Neural progenitor cell (in vitro differentiated cells): Measurements from ENCODE around the gene GFOD2. TPM values are rescaled to one million over a fixed set of nuclear protein-coding genes. Genes with fewer than 3 reads are reported as not detected.

Experiments used
- DNase-seq: peaks from one replicate; pipeline ENCODE4 v3.0.0-alpha.2; 2016; ENCODE audit warnings: low spot score
- H2AFZ ChIP-seq: fragments of 200-600 bp; sonication (generic); replicated peaks from 2 replicates; pipeline ENCODE4 v1.6.1; 2016; ENCODE audit warnings: antibody characterized with exemption
- H3F3A ChIP-seq: fragments of 200-600 bp; sonication (generic); 2 replicates; pipeline ENCODE4 v1.6.1; 2016; ENCODE audit warnings: antibody characterized with exemption, low read depth
- H3K27ac ChIP-seq: fragments of 200-600 bp; sonication (generic); 2 replicates; pipeline ENCODE4 v1.5.1; 2016; ENCODE audit warnings: mild to moderate bottlenecking
- H3K27me3 ChIP-seq: fragments of 200-600 bp; sonication (generic); 2 replicates; pipeline ENCODE4 v1.6.1; 2016; ENCODE audit warnings: mild to moderate bottlenecking, moderate library complexity
- H3K36me3 ChIP-seq: fragments of 200-600 bp; sonication (generic); 2 replicates; pipeline ENCODE4 v1.5.1; 2016
- H3K4me1 ChIP-seq: fragments of 200-600 bp; sonication (generic); 2 replicates; pipeline ENCODE4 v1.6.1; 2016; ENCODE audit warnings: mixed run types
- H3K4me2 ChIP-seq: fragments of 200-600 bp; sonication (generic); 2 replicates; pipeline ENCODE4 v1.6.1; 2016
- H3K4me3 ChIP-seq: fragments of 200-600 bp; sonication (generic); 2 replicates; pipeline ENCODE4 v1.5.1; 2016
- H3K79me2 ChIP-seq: fragments of 200-600 bp; sonication (generic); 2 replicates; pipeline ENCODE4 v1.6.1; 2016; ENCODE audit warnings: low read depth
- H3K9ac ChIP-seq: fragments of 200-600 bp; sonication (generic); 2 replicates; pipeline ENCODE4 v1.6.1; 2016
- H3K9me3 ChIP-seq: fragments of 200-600 bp; sonication (generic); 2 replicates; pipeline ENCODE4 v1.5.1; 2016; ENCODE audit warnings: low read depth
- H4K20me1 ChIP-seq: fragments of 200-600 bp; sonication (generic); 2 replicates; pipeline ENCODE4 v1.6.1; 2016; ENCODE audit warnings: low read depth
- H3K27ac Mint-ChIP-seq: 3 replicates; pipeline ENCODE4 v1.8.0; 2021; ENCODE audit warnings: mixed read lengths
- H3K27me3 Mint-ChIP-seq: 2 replicates; pipeline ENCODE4 v1.8.0; 2022; ENCODE audit warnings: low read depth, mild to moderate bottlenecking, inconsistent platforms, moderate library complexity, mixed read lengths; ENCODE audit not compliant: insufficient read depth
- H3K36me3 Mint-ChIP-seq: 3 replicates; pipeline ENCODE4 v1.8.0; 2021; ENCODE audit warnings: mixed read lengths
- H3K4me1 Mint-ChIP-seq: 3 replicates; pipeline ENCODE4 v1.8.0; 2021; ENCODE audit warnings: mixed read lengths
- H3K4me3 Mint-ChIP-seq: 3 replicates; pipeline ENCODE4 v1.8.0; 2021; ENCODE audit warnings: mild to moderate bottlenecking, moderate library complexity, mixed read lengths
- H3K9me3 Mint-ChIP-seq: 3 replicates; pipeline ENCODE4 v1.8.0; 2020; ENCODE audit warnings: mixed read lengths
- CTCF ChIP-seq: fragments of 200-600 bp; sonication (generic); IDR thresholded peaks from 2 replicates; pipeline ENCODE4 v1.5.1; 2017; ENCODE audit warnings: antibody characterized with exemption, mild to moderate bottlenecking
- EZH2 ChIP-seq: fragments of 200-600 bp; sonication (generic); IDR thresholded peaks from 2 replicates; pipeline ENCODE4 v1.6.1; 2017; ENCODE audit warnings: antibody characterized with exemption, mild to moderate bottlenecking, moderate library complexity
- EZH2phosphoT487 ChIP-seq: fragments of 200-600 bp; sonication (generic); IDR thresholded peaks from 2 replicates; pipeline ENCODE4 v1.6.1; 2017; ENCODE audit warnings: antibody characterized with exemption
- total RNA-seq: library from RNA; depleted of rRNA; stranded (reverse); fragments of >200 nt; gene quantifications from 2 replicates; pipeline ENCODE4 v1.2.3, GENCODE V29; 2015; ENCODE audit warnings: low replicate concordance

GFOD2 gene
- total RNA-seq, 1 donor from 2014 or later: 13.2 TPM

GRCh38 chr16:67718668-67719047, 458 bp downstream of the GFOD2 start:
- Histone ChIP-seq H3K79me2 (peaks cover 52% of the 10 kb centered on the region), H3K27me3 (no peaks in the 10 kb centered on the region), H3K36me3 (no peaks in the 10 kb centered on the region), H2AFZ (peak overlapping the region; percentile 57), H3K4me3 (peak overlapping the region; percentile 79), H3K9me3 (no peaks in the 10 kb centered on the region), H3F3A (peaks cover 12% of the 10 kb centered on the region), H4K20me1 (peaks cover 34% of the 10 kb centered on the region), H3K27ac (no peak overlapping the region), H3K4me2 (peak overlapping the region; percentile 91), H3K4me1 (peaks cover 6% of the 10 kb centered on the region), H3K9ac (peak overlapping the region; percentile 48)
- Mint-ChIP-seq H3K4me1 (peaks cover 24% of the 10 kb centered on the region), H3K9me3 (no peaks in the 10 kb centered on the region), H3K36me3 (peaks cover 5% of the 10 kb centered on the region), H3K27ac (no peak overlapping the region), H3K27me3 (peaks cover 4% of the 10 kb centered on the region), H3K4me3 (peak overlapping the region; percentile 96)
- no peak for DNase-seq
- TF ChIP-seq EZH2 (no peak), CTCF (no peak), EZH2phosphoT487 (no peak)

GRCh38 chr16:67716097-67716496, 3.0 kb downstream of the GFOD2 start:
- Histone ChIP-seq H3K79me2 (peaks cover 66% of the 10 kb centered on the region), H4K20me1 (peaks cover 41% of the 10 kb centered on the region), H3K4me2 (no peak overlapping the region), H3K9ac (no peak overlapping the region), H3K4me3 (no peak overlapping the region), H3K36me3 (no peaks in the 10 kb centered on the region), H3K27me3 (no peaks in the 10 kb centered on the region), H3F3A (peaks cover 9% of the 10 kb centered on the region), H3K27ac (no peak overlapping the region), H3K9me3 (no peaks in the 10 kb centered on the region), H2AFZ (no peak overlapping the region), H3K4me1 (peaks cover 6% of the 10 kb centered on the region)
- DNase-seq: no peak
- H3K4me1 Mint-ChIP-seq: peaks cover 25% of the 10 kb centered on the region
- peaks cover 4% of the 10 kb centered on the region for H3K27me3 Mint-ChIP-seq
- H3K36me3 Mint-ChIP-seq: peaks cover 13% of the 10 kb centered on the region
- H3K27ac Mint-ChIP-seq: no peak overlapping the region
- no peak for TF ChIP-seq EZH2
- H3K9me3 Mint-ChIP-seq: no peaks in the 10 kb centered on the region
- no peak overlapping the region for H3K4me3 Mint-ChIP-seq

GRCh38 chr16:67714522-67714921, 4.6 kb downstream of the GFOD2 start:
- H3K4me3 ChIP-seq: no peak overlapping the region
- H3K4me2 ChIP-seq: no peak overlapping the region
- H3K4me3 Mint-ChIP-seq: no peak overlapping the region
- peaks cover 66% of the 10 kb centered on the region for H3K79me2 ChIP-seq
- H3K27me3 ChIP-seq: no peaks in the 10 kb centered on the region
- no peaks in the 10 kb centered on the region for H3K36me3 ChIP-seq
- peaks cover 16% of the 10 kb centered on the region for H3K36me3 Mint-ChIP-seq
- H3K27me3 Mint-ChIP-seq: no peaks in the 10 kb centered on the region
- H3F3A ChIP-seq: no peaks in the 10 kb centered on the region
- TF ChIP-seq EZH2 (no peak), EZH2phosphoT487 (no peak), CTCF (no peak)
- H3K27ac ChIP-seq: no peak overlapping the region
- no peaks in the 10 kb centered on the region for H3K9me3 ChIP-seq
- peaks cover 17% of the 10 kb centered on the region for H3K4me1 Mint-ChIP-seq
- no peak overlapping the region for H2AFZ ChIP-seq
- H3K9ac ChIP-seq: no peak overlapping the region
- no peaks in the 10 kb centered on the region for H3K9me3 Mint-ChIP-seq
- DNase-seq: no peak
- H4K20me1 ChIP-seq: peaks cover 41% of the 10 kb centered on the region
- H3K27ac Mint-ChIP-seq: no peak overlapping the region
- H3K4me1 ChIP-seq: peaks cover 6% of the 10 kb centered on the region

- Mint-ChIP-seq H3K36me3 (peaks cover 17% of the 10 kb centered on the region), H3K4me3 (no peak overlapping the region), H3K27ac (no peak overlapping the region), H3K4me1 (peaks cover 17% of the 10 kb centered on the region), H3K9me3 (no peaks in the 10 kb centered on the region), H3K27me3 (no peaks in the 10 kb centered on the region)
- H4K20me1 ChIP-seq: peaks cover 48% of the 10 kb centered on the region
- H3K36me3 ChIP-seq: no peaks in the 10 kb centered on the region
- H3K27ac ChIP-seq: no peak overlapping the region
- H3K9me3 ChIP-seq: no peaks in the 10 kb centered on the region
- peaks cover 72% of the 10 kb centered on the region for H3K79me2 ChIP-seq
- H3K4me2 ChIP-seq: no peak overlapping the region
- TF ChIP-seq EZH2 (no peak), EZH2phosphoT487 (no peak), CTCF (no peak)
- no peak for DNase-seq
- H3K4me3 ChIP-seq: no peak overlapping the region
- peaks cover 6% of the 10 kb centered on the region for H3K4me1 ChIP-seq
- no peaks in the 10 kb centered on the region for H3K27me3 ChIP-seq
- H3F3A ChIP-seq: no peaks in the 10 kb centered on the region
- H3K9ac ChIP-seq: no peak overlapping the region
- H2AFZ ChIP-seq: no peak overlapping the region
These were observed 5.4 kb downstream of the GFOD2 start for GRCh38 chr16:67713647-67714273.
